Measurements from ENCODE around the gene ITPRIPL2. TPM values are rescaled to one million over a fixed set of nuclear protein-coding genes. Genes with fewer than 3 reads are reported as not detected.

ITPRIPL2 gene
- 1.9 TPM for polyA plus RNA-seq (2013, experiment 1 of 2)
- polyA plus RNA-seq (2013, experiment 2 of 2), result 2.7 TPM

- WGBS, result 6% methylated on average over 72 of the region's 74 CpGs
- H3K4me3 ChIP-seq (ENCODE audit: low read length), result peak within 1 kb of the TSS; percentile 59
- peaks cover 52% of the 10 kb centered on the region for H3K27me3 ChIP-seq (ENCODE audit: insufficient read depth, low read length)
- H3K9ac ChIP-seq (ENCODE audit: low read depth, low read length), result peak within 1 kb of the TSS; percentile 75
- H3K9me3 ChIP-seq (ENCODE audit: insufficient read depth, low read depth, low read length), result no peaks in the 10 kb centered on the region
- H3K27ac ChIP-seq (ENCODE audit: low read depth, low read length), result no peak within 1 kb of the TSS
- peaks cover 21% of the 10 kb centered on the region for H3K4me1 ChIP-seq (ENCODE audit: insufficient read depth, low read length)
- no peaks in the 10 kb centered on the region for H3K36me3 ChIP-seq (ENCODE audit: insufficient read depth, low read length)
These were observed at the start of gene ITPRIPL2 for GRCh38 chr16:19113577-19114358. Gene ITPRIPL2 (plus strand): TSS chr16:19113964. CDS start chr16:19114462, 498 bp downstream.

DNA sequence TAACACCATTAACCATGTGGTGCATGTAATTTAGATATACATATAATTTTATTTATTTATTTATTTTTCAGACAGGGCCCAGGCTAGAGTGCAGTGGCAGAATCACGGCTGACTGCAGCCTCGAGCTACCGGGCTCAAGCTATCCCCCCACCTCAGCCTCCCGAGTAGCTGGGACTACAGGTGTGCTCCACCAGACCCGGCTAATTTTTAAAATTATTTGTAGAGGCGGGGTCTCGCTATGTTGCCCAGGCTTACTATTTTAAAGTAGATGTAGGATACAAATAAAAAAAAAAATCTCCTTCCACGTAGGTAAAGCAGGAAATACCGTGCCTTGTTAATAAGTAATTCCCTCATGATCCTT is 46.8 kb upstream of the ITPRIPL2 start:
- WGBS, result 74% methylated on average over 6 of the region's 9 CpGs
- Histone ChIP-seq H3K4me3 (ENCODE audit: low read length) (peak overlapping the region; percentile 96), H3K36me3 (ENCODE audit: insufficient read depth, low read length) (no peaks in the 10 kb centered on the region), H3K27me3 (ENCODE audit: insufficient read depth, low read length) (no peaks in the 10 kb centered on the region), H3K9me3 (ENCODE audit: insufficient read depth, low read depth, low read length) (no peaks in the 10 kb centered on the region), H3K4me1 (ENCODE audit: insufficient read depth, low read length) (no peaks in the 10 kb centered on the region), H3K9ac (ENCODE audit: low read depth, low read length) (peak overlapping the region; percentile 99; the same call in 1 of the 2 replicates), H3K27ac (ENCODE audit: low read depth, low read length) (no peak overlapping the region)

DNA sequence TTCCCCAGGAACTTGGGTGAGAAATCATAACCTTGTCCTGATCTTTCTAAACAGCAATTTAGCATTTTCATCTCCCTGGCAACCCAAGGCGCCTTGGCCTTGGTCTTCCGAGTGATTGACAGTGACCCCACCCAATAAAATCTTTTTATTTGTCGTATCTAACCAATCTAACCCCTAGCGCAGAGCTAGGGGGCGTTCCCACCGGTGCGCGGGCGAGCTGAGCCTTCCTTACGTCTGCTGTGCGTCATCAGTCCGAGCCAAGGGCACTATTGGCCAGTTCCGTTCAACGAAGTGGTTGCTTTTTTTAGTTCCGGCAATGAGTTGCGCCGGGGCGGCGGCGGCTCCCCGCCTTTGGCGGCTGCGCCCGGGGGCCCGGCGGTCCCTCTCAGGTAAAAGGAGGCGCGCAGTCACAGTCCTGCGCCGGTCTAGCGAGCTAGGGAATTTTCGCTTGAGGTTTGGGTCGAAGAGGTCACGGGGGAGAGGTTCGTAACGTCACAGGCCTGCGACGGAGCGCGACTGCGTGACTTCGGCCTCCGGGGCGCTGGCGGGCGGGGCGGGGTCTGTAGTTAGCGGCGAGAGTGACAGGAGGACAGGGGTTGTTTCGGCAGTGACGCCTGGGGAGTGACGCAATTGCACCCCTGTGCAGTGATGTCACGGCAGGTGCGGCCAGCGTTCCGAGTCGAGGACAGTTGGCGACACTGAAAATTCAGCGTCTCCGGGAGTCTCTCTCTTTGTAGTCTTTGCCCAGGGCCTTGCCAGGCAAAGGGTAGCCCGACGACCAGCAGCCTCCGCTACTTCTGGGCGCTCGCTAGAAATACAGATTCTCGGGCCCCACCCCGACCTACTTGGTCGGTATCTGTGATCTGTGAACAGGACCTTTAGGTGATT is 46.2 kb upstream of the ITPRIPL2 start, which contains the start of gene COQ7:
COQ7 (plus strand) TSS at position 266 of the 888 bp plus-strand sequence; CDS start at position 317, 51 bp downstream.
- Histone ChIP-seq H3K27me3 (ENCODE audit: insufficient read depth, low read length) (no peaks in the 10 kb centered on the region), H3K36me3 (ENCODE audit: insufficient read depth, low read length) (peaks cover 3% of the 10 kb centered on the region; the same call in 1 of the 2 replicates), H3K27ac (ENCODE audit: low read depth, low read length) (peak within 1 kb of the TSS; percentile 99), H3K9ac (ENCODE audit: low read depth, low read length) (peak within 1 kb of the TSS; percentile 99), H3K9me3 (ENCODE audit: insufficient read depth, low read depth, low read length) (no peaks in the 10 kb centered on the region), H3K4me1 (ENCODE audit: insufficient read depth, low read length) (no peaks in the 10 kb centered on the region), H3K4me3 (ENCODE audit: low read length) (peak within 1 kb of the TSS; percentile 96)
- under 1% methylated on average over 68 of the region's 68 CpGs for WGBS

DNA sequence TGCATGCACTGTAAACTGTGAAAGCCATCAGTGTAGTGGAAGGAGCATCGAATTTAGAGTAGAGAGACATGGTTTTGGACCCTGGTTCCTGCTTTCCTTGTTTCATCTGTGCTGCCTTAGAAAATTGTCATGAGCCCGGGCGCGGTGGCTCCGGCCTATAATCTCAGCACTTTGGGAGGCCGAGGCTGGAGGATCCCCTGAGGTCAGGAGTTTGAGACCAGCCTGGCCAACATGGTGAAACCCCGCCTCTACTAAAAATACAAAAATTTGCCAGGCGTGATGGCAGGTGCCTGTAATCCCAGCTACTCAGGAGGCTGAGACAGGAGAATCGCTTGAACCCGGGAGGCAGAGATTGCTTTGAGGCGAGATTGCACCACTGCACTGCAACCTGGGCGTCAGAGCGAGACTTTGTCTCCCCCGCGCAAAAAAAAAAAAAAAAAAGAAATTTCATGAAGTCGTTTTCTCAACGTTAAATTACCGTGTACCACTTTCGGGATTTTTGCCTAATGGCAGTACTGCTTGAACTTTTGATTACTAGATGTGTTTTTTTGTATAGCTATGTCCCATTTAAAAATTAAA is 45.4 kb upstream of the ITPRIPL2 start:
- H3K36me3 ChIP-seq (ENCODE audit: insufficient read depth, low read length), result peaks cover 6% of the 10 kb centered on the region

DNA sequence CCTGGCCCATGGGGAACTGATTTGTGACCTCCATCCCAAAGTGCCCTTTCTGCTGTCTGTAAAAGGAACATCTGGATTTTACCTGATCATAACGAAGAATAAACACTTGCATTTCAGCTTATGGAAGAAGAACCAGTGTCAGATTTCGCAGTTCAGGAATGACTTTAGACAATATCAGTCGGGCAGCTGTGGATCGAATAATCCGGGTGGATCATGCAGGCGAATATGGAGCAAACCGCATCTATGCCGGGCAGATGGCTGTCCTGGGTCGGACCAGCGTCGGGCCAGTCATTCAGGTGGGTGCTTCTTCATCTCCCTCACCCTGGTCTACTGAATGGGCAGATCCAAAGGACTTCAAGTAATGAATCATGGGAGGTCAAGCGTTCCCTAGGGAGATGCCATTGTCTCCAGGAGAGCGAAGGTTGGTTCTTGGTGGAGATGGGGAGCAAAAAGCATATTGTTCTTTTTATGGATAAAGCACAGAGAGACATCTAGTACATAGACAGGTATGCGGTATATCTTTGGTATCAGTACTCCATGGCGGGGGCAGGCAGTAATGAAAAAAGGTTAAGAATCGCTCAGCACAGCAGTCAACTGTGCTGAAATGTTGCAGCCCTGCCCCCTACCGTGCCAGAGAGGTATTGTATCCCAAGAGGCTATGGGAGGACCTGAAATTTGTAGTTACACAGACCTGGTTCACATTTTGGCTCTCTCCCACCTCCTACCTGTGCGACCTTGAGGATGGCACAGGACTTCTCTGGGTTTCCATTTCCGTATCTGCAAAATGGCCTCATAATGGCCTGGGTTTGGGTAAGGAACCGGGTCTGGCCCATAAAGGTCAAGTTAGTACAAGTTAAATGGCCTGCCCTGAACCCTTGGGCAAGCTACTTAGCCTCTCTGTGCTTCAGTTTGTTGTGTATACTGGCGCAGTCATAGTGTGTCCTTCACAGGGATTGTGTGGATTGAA is 41.7 kb upstream of the ITPRIPL2 start:
- Histone ChIP-seq H3K27ac (ENCODE audit: low read depth, low read length) (no peak overlapping the region), H3K9ac (ENCODE audit: low read depth, low read length) (no peak overlapping the region), H3K9me3 (ENCODE audit: insufficient read depth, low read depth, low read length) (no peaks in the 10 kb centered on the region), H3K36me3 (ENCODE audit: insufficient read depth, low read length) (peaks cover 30% of the 10 kb centered on the region), H3K4me1 (ENCODE audit: insufficient read depth, low read length) (no peaks in the 10 kb centered on the region), H3K27me3 (ENCODE audit: insufficient read depth, low read length) (no peaks in the 10 kb centered on the region), H3K4me3 (ENCODE audit: low read length) (no peak overlapping the region)
- 81% methylated on average over 21 of the region's 21 CpGs for WGBS

More for the DNA sequence above, 45.4 kb upstream of the ITPRIPL2 start:
- WGBS, result 67% methylated on average over 19 of the region's 19 CpGs
- H3K27me3 ChIP-seq (ENCODE audit: insufficient read depth, low read length), result no peaks in the 10 kb centered on the region
- H3K4me3 ChIP-seq (ENCODE audit: low read length), result peak overlapping the region; percentile 96
- H3K9ac ChIP-seq (ENCODE audit: low read depth, low read length), result peak overlapping the region; percentile 99
- H3K9me3 ChIP-seq (ENCODE audit: insufficient read depth, low read depth, low read length), result no peaks in the 10 kb centered on the region
- no peaks in the 10 kb centered on the region for H3K4me1 ChIP-seq (ENCODE audit: insufficient read depth, low read length)
- H3K27ac ChIP-seq (ENCODE audit: low read depth, low read length), result no peak overlapping the region

DNA sequence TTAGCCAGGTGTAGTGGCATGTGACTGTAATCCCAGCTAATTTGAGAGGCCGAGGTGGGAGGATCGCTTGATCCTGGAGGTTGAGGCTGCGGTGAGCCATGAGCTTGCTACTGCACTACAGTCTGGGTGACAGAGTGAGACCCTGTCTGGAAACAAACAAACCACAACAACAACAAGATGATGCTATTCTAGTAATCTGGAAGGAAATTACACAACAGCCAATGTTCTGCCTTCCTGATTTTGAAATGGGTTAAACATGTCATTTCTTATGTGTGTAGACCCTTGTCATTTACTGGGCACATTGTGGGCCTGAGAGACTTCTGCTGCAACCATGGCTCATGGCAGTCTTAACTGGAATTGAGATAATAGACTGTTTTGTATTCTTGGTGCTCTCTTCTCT is 40.4 kb upstream of the ITPRIPL2 start:
- Histone ChIP-seq H3K9ac (ENCODE audit: low read depth, low read length) (no peak overlapping the region), H3K27me3 (ENCODE audit: insufficient read depth, low read length) (no peaks in the 10 kb centered on the region), H3K4me3 (ENCODE audit: low read length) (no peak overlapping the region), H3K27ac (ENCODE audit: low read depth, low read length) (no peak overlapping the region), H3K36me3 (ENCODE audit: insufficient read depth, low read length) (peaks cover 40% of the 10 kb centered on the region), H3K4me1 (ENCODE audit: insufficient read depth, low read length) (no peaks in the 10 kb centered on the region), H3K9me3 (ENCODE audit: insufficient read depth, low read depth, low read length) (no peaks in the 10 kb centered on the region)
- 95% methylated on average over 3 of the region's 3 CpGs for WGBS

- no peak overlapping the region for H3K27ac ChIP-seq (ENCODE audit: low read depth, low read length)
- H3K9ac ChIP-seq (ENCODE audit: low read depth, low read length), result no peak overlapping the region
- no peaks in the 10 kb centered on the region for H3K27me3 ChIP-seq (ENCODE audit: insufficient read depth, low read length)
- 81% methylated on average over 7 of the region's 7 CpGs for WGBS
- no peak overlapping the region for H3K4me3 ChIP-seq (ENCODE audit: low read length)
- H3K4me1 ChIP-seq (ENCODE audit: insufficient read depth, low read length), result no peaks in the 10 kb centered on the region
- peaks cover 46% of the 10 kb centered on the region for H3K36me3 ChIP-seq (ENCODE audit: insufficient read depth, low read length)
- no peaks in the 10 kb centered on the region for H3K9me3 ChIP-seq (ENCODE audit: insufficient read depth, low read depth, low read length)
These were observed 39.9 kb upstream of the ITPRIPL2 start for GRCh38 chr16:19073863-19074262.

DNA sequence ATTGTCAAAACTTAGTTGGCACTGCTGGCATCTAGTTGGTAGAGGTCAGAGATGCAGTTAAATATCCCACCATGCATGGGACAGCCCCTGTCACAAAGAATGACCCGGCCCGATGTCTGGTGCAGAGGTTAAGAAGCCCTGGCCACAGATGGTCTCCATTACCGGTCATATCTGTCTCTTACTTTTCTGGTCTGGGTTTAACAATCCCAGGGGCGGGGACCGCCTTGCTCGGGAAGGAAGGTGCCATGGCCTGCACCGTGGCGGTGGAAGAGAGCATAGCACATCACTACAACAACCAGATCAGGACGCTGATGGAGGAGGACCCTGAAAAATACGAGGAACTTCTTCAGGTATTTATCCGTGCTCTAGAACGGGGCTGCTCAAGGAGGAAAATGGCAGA is 38.3 kb upstream of the ITPRIPL2 start:
- 96% methylated on average over 12 of the region's 12 CpGs for WGBS
- peaks cover 60% of the 10 kb centered on the region for H3K36me3 ChIP-seq (ENCODE audit: insufficient read depth, low read length)

DNA sequence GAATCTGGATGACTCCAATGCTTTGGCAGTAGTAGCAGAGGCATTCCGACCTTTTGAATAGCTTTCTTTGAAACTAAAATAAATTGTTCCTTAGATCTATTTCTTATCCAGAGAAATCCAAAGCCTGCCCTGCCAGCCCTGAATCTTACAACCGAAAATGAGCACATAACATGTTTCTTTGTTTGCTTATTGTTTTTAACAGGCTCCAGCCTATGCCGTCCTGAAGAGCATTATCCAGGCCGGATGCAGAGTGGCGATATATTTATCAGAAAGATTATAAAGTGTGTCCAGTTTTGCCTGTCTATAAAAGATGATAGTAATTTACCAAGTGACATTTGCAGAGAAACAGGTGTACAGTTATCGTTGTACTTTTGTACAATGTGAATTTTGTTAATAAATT is 35.9 kb upstream of the ITPRIPL2 start:
- H3K36me3 ChIP-seq (ENCODE audit: insufficient read depth, low read length), result peaks cover 72% of the 10 kb centered on the region
- WGBS, result 96% methylated on average over 6 of the region's 6 CpGs
- peaks cover 16% of the 10 kb centered on the region; the same call in 1 of the 2 replicates for H3K9me3 ChIP-seq (ENCODE audit: insufficient read depth, low read depth, low read length)
- H3K4me3 ChIP-seq (ENCODE audit: low read length), result no peak overlapping the region
- H3K9ac ChIP-seq (ENCODE audit: low read depth, low read length), result no peak overlapping the region
- H3K27me3 ChIP-seq (ENCODE audit: insufficient read depth, low read length), result no peaks in the 10 kb centered on the region
- no peaks in the 10 kb centered on the region for H3K4me1 ChIP-seq (ENCODE audit: insufficient read depth, low read length)
- H3K27ac ChIP-seq (ENCODE audit: low read depth, low read length), result no peak overlapping the region

More for the DNA sequence above, 38.3 kb upstream of the ITPRIPL2 start:
- Histone ChIP-seq H3K27me3 (ENCODE audit: insufficient read depth, low read length) (no peaks in the 10 kb centered on the region), H3K9me3 (ENCODE audit: insufficient read depth, low read depth, low read length) (peaks cover 8% of the 10 kb centered on the region; the same call in 1 of the 2 replicates), H3K4me1 (ENCODE audit: insufficient read depth, low read length) (no peaks in the 10 kb centered on the region), H3K4me3 (ENCODE audit: low read length) (no peak overlapping the region), H3K9ac (ENCODE audit: low read depth, low read length) (no peak overlapping the region), H3K27ac (ENCODE audit: low read depth, low read length) (no peak overlapping the region)

DNA sequence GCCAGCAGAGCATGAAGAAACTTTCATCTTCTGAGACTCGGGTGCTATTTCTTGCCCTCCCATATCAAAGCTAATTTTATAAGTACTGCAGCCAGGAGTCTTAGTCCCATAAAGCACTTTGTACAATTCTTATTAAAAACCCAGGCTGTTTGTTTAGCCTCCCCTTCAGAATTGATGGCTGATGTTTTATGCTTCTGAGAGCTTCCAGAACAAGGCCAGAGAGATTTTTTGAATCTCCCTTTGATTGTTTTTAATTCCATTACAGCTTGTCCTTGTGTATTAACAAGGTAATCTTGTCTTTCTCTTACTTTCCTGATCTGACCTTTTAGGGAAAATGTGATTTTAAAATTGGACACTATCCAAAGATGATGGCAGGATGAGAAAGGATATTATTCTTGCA is 30.1 kb upstream of the ITPRIPL2 start:
- Histone ChIP-seq H3K4me3 (ENCODE audit: low read length) (no peak overlapping the region), H3K9me3 (ENCODE audit: insufficient read depth, low read depth, low read length) (peaks cover 16% of the 10 kb centered on the region; the same call in 1 of the 2 replicates), H3K36me3 (ENCODE audit: insufficient read depth, low read length) (peaks cover 33% of the 10 kb centered on the region), H3K27ac (ENCODE audit: low read depth, low read length) (no peak overlapping the region), H3K27me3 (ENCODE audit: insufficient read depth, low read length) (peaks cover 17% of the 10 kb centered on the region), H3K4me1 (ENCODE audit: insufficient read depth, low read length) (no peaks in the 10 kb centered on the region), H3K9ac (ENCODE audit: low read depth, low read length) (no peak overlapping the region)
- 91% methylated on average over 1 of the region's 1 CpG for WGBS

All from HUES64 (cell line).